OCI-LY1 (cell line): ENCODE results near the gene ADAMTS18.

Experiments
- H2AFZ ChIP-seq: fragments of 200-600 bp; sonication (generic), shearing (Covaris generic); 2 replicates; pipeline ENCODE4 v1.6.0; 2014; ENCODE audit warnings: antibody characterized with exemption, mild to moderate bottlenecking, low read length
- H3F3A ChIP-seq: fragments of 200-600 bp; sonication (generic), shearing (Covaris generic); 2 replicates; pipeline ENCODE4 v1.6.0; 2014; ENCODE audit warnings: mild to moderate bottlenecking, antibody characterized with exemption, low read length, moderate library complexity; ENCODE audit not compliant: insufficient read depth
- H3K27ac ChIP-seq: fragments of 200-600 bp; sonication (generic); 2 replicates; pipeline ENCODE4 v1.5.1; 2014; ENCODE audit warnings: low read length, mixed run types, mild to moderate bottlenecking, low read depth; ENCODE audit not compliant: poor library complexity, severe bottlenecking
- H3K27me3 ChIP-seq: fragments of 200-600 bp; sonication (generic); 2 replicates; pipeline ENCODE4 v1.6.0; 2014; ENCODE audit warnings: antibody characterized with exemption, mild to moderate bottlenecking, low read length, moderate library complexity; ENCODE audit not compliant: insufficient read depth
- H3K36me3 ChIP-seq: fragments of 200-600 bp; sonication (generic); 2 replicates; pipeline ENCODE4 v1.6.1; 2014; ENCODE audit warnings: mild to moderate bottlenecking, antibody characterized with exemption, low read length, moderate library complexity, mixed read lengths; ENCODE audit not compliant: insufficient read depth
- H3K4me1 ChIP-seq: fragments of 200-600 bp; sonication (generic); 2 replicates; pipeline ENCODE4 v1.5.1; 2014; ENCODE audit warnings: mild to moderate bottlenecking, low read length, moderate library complexity; ENCODE audit not compliant: insufficient read depth, severe bottlenecking
- H3K4me2 ChIP-seq: fragments of 200-600 bp; sonication (generic), shearing (Covaris generic); 2 replicates; pipeline ENCODE4 v1.6.1; 2014; ENCODE audit warnings: low read length
- H3K4me3 ChIP-seq: fragments of 200-600 bp; sonication (generic); 2 replicates; pipeline ENCODE4 v1.5.1; 2014; ENCODE audit warnings: low read length, low read depth, mild to moderate bottlenecking, mixed read lengths; ENCODE audit not compliant: poor library complexity, severe bottlenecking
- H3K79me2 ChIP-seq: fragments of 200-600 bp; shearing (Covaris generic); 2 replicates; pipeline ENCODE4 v1.6.1; 2016; ENCODE audit warnings: mixed run types, low read length, mixed read lengths; ENCODE audit not compliant: insufficient read depth
- H3K9ac ChIP-seq: fragments of 200-600 bp; sonication (generic), shearing (Covaris generic); 2 replicates; pipeline ENCODE4 v1.6.1; 2014; ENCODE audit warnings: mild to moderate bottlenecking, low read length, mixed read lengths
- H3K9me2 ChIP-seq: fragments of 200-600 bp; sonication (generic), shearing (Covaris generic); 2 replicates; pipeline ENCODE4 v1.6.1; 2014; ENCODE audit warnings: low read depth, mild to moderate bottlenecking, low read length, mixed read lengths
- H3K9me3 ChIP-seq: fragments of 200-600 bp; shearing (Covaris generic); 2 replicates; pipeline ENCODE4 v1.6.1; 2014; ENCODE audit warnings: low read length, mixed read lengths
- H4K20me1 ChIP-seq: fragments of 200-600 bp; sonication (generic), shearing (Covaris generic); 2 replicates; pipeline ENCODE4 v1.6.0; 2016; ENCODE audit warnings: mild to moderate bottlenecking, low read length; ENCODE audit not compliant: insufficient read depth
- CTCF ChIP-seq: fragments of 200-600 bp; sonication (generic), shearing (Covaris generic); IDR thresholded peaks from 2 replicates; pipeline ENCODE4 v1.5.1; 2017; ENCODE audit warnings: mild to moderate bottlenecking, antibody characterized with exemption, low read length, moderate library complexity, mixed read lengths
- EZH2 ChIP-seq: fragments of 200-600 bp; sonication (generic), shearing (Covaris generic); IDR thresholded peaks from 2 replicates; pipeline ENCODE4 v1.8.0; 2017; ENCODE audit warnings: borderline replicate concordance, mixed run types, mild to moderate bottlenecking, antibody characterized with exemption, low read length, moderate library complexity, mixed read lengths

Gene ADAMTS18

GRCh38 chr16:77373726-77374125 lies 61.1 kb downstream of the ADAMTS18 start:
- no peak overlapping the region for H3K4me2 ChIP-seq
- no peak overlapping the region for H2AFZ ChIP-seq
- no peaks in the 10 kb centered on the region for H3K9me2 ChIP-seq
- TF ChIP-seq CTCF = no peak
- TF ChIP-seq EZH2 = no peak
- no peaks in the 10 kb centered on the region for H3F3A ChIP-seq
- H3K79me2 ChIP-seq = no peaks in the 10 kb centered on the region
- no peaks in the 10 kb centered on the region for H4K20me1 ChIP-seq
- no peak overlapping the region for H3K4me3 ChIP-seq
- no peaks in the 10 kb centered on the region for H3K4me1 ChIP-seq
- H3K27me3 ChIP-seq = no peaks in the 10 kb centered on the region
- H3K36me3 ChIP-seq = no peaks in the 10 kb centered on the region
- H3K27ac ChIP-seq = no peak overlapping the region
- H3K9me3 ChIP-seq = no peaks in the 10 kb centered on the region
- no peak overlapping the region for H3K9ac ChIP-seq

GRCh38 chr16:77364770-77365169 lies 70.1 kb downstream of the ADAMTS18 start:
- Histone ChIP-seq H3K79me2 (no peaks in the 10 kb centered on the region), H3F3A (no peaks in the 10 kb centered on the region), H3K36me3 (no peaks in the 10 kb centered on the region), H3K4me1 (no peaks in the 10 kb centered on the region), H3K9me3 (no peaks in the 10 kb centered on the region), H3K27ac (no peak overlapping the region), H4K20me1 (no peaks in the 10 kb centered on the region), H3K4me3 (no peak overlapping the region), H3K27me3 (no peaks in the 10 kb centered on the region), H3K4me2 (no peak overlapping the region), H2AFZ (no peak overlapping the region), H3K9me2 (no peaks in the 10 kb centered on the region), H3K9ac (no peak overlapping the region)
- TF ChIP-seq EZH2 (no peak), CTCF (no peak)

GRCh38 chr16:77359065-77359502 lies 75.8 kb downstream of the ADAMTS18 start:
- no peak overlapping the region for H3K9ac ChIP-seq
- TF ChIP-seq CTCF = no peak
- no peak for TF ChIP-seq EZH2
- H3K4me2 ChIP-seq = no peak overlapping the region
- no peak overlapping the region for H3K27ac ChIP-seq
- H3K36me3 ChIP-seq = no peaks in the 10 kb centered on the region
- no peak overlapping the region for H2AFZ ChIP-seq
- no peaks in the 10 kb centered on the region for H4K20me1 ChIP-seq
- H3K27me3 ChIP-seq = no peaks in the 10 kb centered on the region
- no peaks in the 10 kb centered on the region for H3K79me2 ChIP-seq
- H3K9me2 ChIP-seq = no peaks in the 10 kb centered on the region
- no peaks in the 10 kb centered on the region for H3K9me3 ChIP-seq
- H3K4me1 ChIP-seq = no peaks in the 10 kb centered on the region
- H3K4me3 ChIP-seq = no peak overlapping the region
- no peaks in the 10 kb centered on the region for H3F3A ChIP-seq
